Nephron progenitor cell (in vitro differentiated cells): Measurements from ENCODE around the gene TCHHL1.

Experiments used
- DNase-seq: peaks from one replicate; pipeline ENCODE4 v3.0.0; 2021
- H3K27ac Mint-ChIP-seq: 2 replicates; pipeline ENCODE4 v1.8.0; 2021; ENCODE audit warnings: mild to moderate bottlenecking, moderate library complexity, mixed read lengths
- H3K27me3 Mint-ChIP-seq: 2 replicates; pipeline ENCODE4 v1.8.0; 2021; ENCODE audit warnings: mild to moderate bottlenecking, low read depth, mixed read lengths; ENCODE audit not compliant: poor library complexity
- H3K36me3 Mint-ChIP-seq: 2 replicates; pipeline ENCODE4 v1.8.0; 2021; ENCODE audit warnings: low read depth, mixed read lengths
- H3K4me1 Mint-ChIP-seq: 2 replicates; pipeline ENCODE4 v1.8.0; 2021; ENCODE audit warnings: mixed read lengths
- H3K4me3 Mint-ChIP-seq: 2 replicates; pipeline ENCODE4 v1.8.0; 2021; ENCODE audit warnings: mild to moderate bottlenecking, moderate library complexity, mixed read lengths
- H3K9me3 Mint-ChIP-seq: 2 replicates; pipeline ENCODE4 v1.8.0; 2021; ENCODE audit warnings: mild to moderate bottlenecking, moderate library complexity, mixed read lengths
- TF ChIP-seq, protein P1 (sequence below): fragments of 200-600 bp; sonication (generic); IDR thresholded peaks from 2 replicates; pipeline ENCODE4 v1.5.0; 2021; ENCODE audit warnings: antibody characterized with exemption

The TCHHL1 gene

DNA sequence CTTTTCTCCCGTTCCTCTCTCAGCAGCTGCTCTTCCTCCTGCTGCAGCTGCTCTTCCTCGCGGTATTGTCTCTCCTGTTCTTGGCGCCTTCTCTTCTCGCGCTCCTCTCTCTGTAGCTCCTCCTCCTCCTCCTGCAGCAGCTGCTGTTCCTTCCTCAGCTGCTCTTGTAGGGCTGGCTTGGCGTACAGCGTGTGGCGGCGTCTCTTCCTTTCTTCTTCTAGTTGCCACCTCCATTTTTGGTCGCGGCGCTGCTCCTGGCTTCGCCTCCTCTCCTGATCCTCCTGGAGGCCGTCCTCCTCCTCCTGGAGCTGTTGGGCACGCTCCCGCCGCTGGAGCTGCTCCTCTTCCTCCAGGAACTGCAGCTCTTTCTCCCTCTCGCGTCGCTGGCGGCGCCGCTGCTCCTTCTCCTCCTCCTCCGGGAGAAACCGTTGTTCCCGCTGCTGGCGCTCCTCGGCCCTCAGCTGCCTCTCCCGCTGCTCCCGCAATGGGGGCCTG, 21.5 kb upstream of the TCHHL1 start:
- H3K4me1 Mint-ChIP-seq: no peaks in the 10 kb centered on the region
- no peaks in the 10 kb centered on the region for H3K36me3 Mint-ChIP-seq
- H3K27me3 Mint-ChIP-seq: peaks cover 9% of the 10 kb centered on the region
- no peak overlapping the region for H3K27ac Mint-ChIP-seq
- TF ChIP-seq, protein P1, sequence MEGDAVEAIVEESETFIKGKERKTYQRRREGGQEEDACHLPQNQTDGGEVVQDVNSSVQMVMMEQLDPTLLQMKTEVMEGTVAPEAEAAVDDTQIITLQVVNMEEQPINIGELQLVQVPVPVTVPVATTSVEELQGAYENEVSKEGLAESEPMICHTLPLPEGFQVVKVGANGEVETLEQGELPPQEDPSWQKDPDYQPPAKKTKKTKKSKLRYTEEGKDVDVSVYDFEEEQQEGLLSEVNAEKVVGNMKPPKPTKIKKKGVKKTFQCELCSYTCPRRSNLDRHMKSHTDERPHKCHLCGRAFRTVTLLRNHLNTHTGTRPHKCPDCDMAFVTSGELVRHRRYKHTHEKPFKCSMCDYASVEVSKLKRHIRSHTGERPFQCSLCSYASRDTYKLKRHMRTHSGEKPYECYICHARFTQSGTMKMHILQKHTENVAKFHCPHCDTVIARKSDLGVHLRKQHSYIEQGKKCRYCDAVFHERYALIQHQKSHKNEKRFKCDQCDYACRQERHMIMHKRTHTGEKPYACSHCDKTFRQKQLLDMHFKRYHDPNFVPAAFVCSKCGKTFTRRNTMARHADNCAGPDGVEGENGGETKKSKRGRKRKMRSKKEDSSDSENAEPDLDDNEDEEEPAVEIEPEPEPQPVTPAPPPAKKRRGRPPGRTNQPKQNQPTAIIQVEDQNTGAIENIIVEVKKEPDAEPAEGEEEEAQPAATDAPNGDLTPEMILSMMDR: no peak
- DNase-seq: no peak
- no peak overlapping the region for H3K4me3 Mint-ChIP-seq
- peaks cover 10% of the 10 kb centered on the region for H3K9me3 Mint-ChIP-seq

DNA sequence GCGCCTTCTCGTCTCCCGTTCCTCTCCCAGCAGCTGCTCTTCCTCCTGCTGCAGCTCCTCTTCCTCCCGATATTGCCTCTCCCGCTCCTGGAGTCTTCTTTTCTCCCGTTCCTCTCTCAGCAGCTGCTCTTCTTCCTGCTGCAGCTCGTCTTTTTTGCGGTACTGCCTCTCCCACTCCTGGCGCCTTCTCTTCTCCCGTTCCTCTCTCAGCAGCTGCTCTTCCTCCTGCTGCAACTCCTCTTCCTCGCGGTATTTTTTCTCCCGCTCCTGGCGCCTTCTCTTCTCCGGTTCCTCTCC, 21.1 kb upstream of the TCHHL1 start:
- Mint-ChIP-seq H3K9me3 (peaks cover 7% of the 10 kb centered on the region), H3K27me3 (peaks cover 13% of the 10 kb centered on the region), H3K36me3 (no peaks in the 10 kb centered on the region), H3K27ac (no peak overlapping the region), H3K4me3 (no peak overlapping the region), H3K4me1 (no peaks in the 10 kb centered on the region)
- no peak for DNase-seq
- TF ChIP-seq, protein P1: no peak

DNA sequence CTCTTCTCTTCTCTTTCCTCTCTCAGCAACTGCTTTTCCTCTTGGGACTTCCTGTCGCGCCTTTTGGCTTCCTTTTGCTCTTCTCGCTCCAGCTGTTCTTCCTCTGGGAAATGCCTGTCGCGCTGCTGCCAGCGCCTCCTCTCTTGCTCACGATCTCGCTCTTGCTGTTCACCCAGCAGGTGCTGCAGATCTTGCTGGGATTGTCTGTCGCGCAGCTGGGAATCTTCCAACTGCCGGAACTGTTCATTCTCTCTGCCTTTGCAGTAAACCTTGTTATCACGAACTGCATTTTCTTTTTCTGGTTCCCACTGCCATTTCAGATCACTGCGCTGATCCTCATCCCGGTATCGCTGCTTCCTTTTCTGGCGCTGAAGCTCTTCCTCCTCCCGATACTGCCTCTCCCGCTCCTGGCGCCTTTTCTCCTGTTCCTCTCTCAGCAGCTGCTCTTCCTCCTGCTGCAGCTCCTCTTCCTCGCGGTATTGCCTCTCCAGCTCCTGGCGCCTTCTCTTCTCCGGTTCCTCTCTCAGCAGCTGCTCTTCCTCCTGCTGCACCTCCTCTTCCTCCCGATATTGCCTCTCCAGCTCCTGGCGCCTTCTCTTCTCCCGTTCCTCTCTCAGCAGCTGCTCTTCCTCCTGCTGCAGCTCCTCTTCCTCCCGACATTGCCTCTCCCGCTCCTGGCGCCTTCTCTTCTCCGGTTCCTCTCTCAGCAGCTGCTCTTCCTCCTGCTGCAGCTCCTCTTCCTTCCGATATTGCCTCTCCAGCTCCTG, 20.6 kb upstream of the TCHHL1 start:
- Mint-ChIP-seq H3K9me3 (peaks cover 5% of the 10 kb centered on the region), H3K27ac (no peak overlapping the region), H3K4me1 (no peaks in the 10 kb centered on the region), H3K27me3 (peaks cover 13% of the 10 kb centered on the region), H3K36me3 (no peaks in the 10 kb centered on the region), H3K4me3 (no peak overlapping the region)
- TF ChIP-seq, protein P1: no peak
- DNase-seq: no peak

DNA sequence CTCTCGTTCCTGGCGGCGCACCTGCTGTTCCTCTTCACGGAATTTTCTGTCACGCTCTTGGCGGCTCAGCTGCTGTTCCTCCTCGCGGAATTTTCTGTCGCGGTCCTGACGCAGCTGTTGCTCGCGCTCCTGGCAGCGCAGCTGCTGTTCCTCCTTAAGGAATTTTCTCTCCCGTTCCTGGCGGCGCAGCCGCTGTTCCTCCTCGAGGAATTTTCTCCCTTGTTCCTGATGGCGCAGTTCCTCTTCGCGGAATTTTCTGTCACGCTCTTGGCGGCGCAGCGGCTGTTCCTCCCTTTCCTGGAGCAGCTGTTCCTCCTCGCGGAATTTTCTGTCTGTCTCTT, 20.0 kb upstream of the TCHHL1 start:
- H3K27me3 Mint-ChIP-seq: peaks cover 13% of the 10 kb centered on the region
- H3K9me3 Mint-ChIP-seq: peaks cover 5% of the 10 kb centered on the region
- no peaks in the 10 kb centered on the region for H3K4me1 Mint-ChIP-seq
- H3K36me3 Mint-ChIP-seq: no peaks in the 10 kb centered on the region
- TF ChIP-seq, protein P1: no peak
- H3K4me3 Mint-ChIP-seq: no peak overlapping the region
- H3K27ac Mint-ChIP-seq: no peak overlapping the region
- no peak for DNase-seq

DNA sequence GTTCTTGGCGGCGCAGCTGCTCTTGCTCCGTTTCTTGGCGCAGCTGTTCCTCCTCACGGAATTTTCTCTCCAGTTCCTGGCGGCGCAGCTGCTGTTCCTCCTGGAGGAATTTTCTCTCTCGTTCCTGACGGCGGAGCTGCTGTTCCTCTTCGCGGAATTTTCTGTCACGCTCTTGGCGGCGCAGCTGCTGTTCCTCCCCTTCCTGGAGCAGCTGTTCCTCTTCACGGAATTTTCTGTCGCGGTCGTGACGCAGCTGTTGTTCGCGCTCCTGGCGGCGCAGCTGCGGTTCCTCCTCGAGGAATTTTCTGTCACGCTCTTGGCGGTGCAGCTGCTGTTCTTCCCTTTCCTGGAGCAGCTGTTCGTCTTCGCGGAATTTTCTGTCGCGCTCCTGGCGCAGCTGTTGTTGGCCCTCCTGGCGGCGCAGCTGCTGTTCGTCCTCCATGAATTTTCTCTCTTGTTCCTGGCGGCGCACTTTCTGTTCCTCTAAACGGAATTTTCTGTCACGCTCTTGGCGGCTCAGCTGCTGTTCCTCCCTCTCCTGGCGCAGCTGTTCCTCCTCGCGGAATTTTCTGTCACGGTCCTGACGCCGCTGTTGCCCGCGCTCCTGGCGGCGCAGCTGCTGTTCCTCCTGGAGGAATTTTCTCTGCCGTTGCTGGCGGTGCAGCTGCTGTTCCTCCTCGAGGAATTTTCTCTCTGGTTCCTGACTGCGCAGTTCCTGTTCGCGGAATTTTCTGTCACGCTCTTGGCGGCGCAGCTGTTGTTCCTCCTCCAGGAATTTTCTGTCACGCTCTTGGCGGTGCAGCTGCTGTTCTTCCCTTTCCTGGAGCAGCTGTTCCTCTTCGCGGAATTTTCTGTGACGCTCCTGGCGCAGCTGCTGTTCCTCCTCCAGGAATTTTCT, 19.4 kb upstream of the TCHHL1 start:
- peaks cover 5% of the 10 kb centered on the region for H3K9me3 Mint-ChIP-seq
- TF ChIP-seq, protein P1: no peak
- H3K27ac Mint-ChIP-seq: no peak overlapping the region
- H3K27me3 Mint-ChIP-seq: peaks cover 13% of the 10 kb centered on the region
- no peaks in the 10 kb centered on the region for H3K4me1 Mint-ChIP-seq
- no peak for DNase-seq
- no peaks in the 10 kb centered on the region for H3K36me3 Mint-ChIP-seq
- H3K4me3 Mint-ChIP-seq: no peak overlapping the region
